HepG2 (cell line): ENCODE measurements around the gene BIRC3. TPM values are rescaled to one million over a fixed set of nuclear protein-coding genes. Genes with fewer than 3 reads are reported as not detected.

Experiments used
- ATAC-seq: fragments of 200-7000 bp; cut with Tn5 transposase; 3 replicates; pipeline ENCODE4 v1.9.1; 2020; ENCODE audit warnings: mild to moderate bottlenecking, moderate library complexity
- BruUV-seq: library from RNA; stranded (reverse); fragments of 400-500 nt; replicated peaks from 2 replicates; lab custom pipeline; 2021; lab: Mats Ljungman, UMichigan
- CTCF ChIA-PET: fragments of 300-600 bp; formaldehyde crosslinking; extraction: SDS; loops from one replicate; lab custom pipeline; 2021; ENCODE audit warnings: low total read pairs, inconsistent platforms, low intra/inter-chr PET ratio; lab: Yijun Ruan, JAX
- POLR2A ChIA-PET: fragments of 350-600 bp; sonication (Branson Sonifier 250); formaldehyde crosslinking; loops from one replicate; lab custom pipeline; 2020; ENCODE audit warnings: antibody characterized with exemption, inconsistent platforms; lab: Yijun Ruan, JAX
- DNase-seq: peaks from one replicate; pipeline ENCODE4 v3.0.0-alpha.2; 2015; ENCODE audit warnings: low spot score
- FAIRE-seq: peaks from 3 replicates; lab custom pipeline; 2011; peaks lifted over from hg19 to GRCh38; lab: Jason Lieb, UNC
- H2AFZ ChIP-seq: one replicate; pipeline ENCODE4 v1.6.1; 2011; ENCODE audit warnings: low read length, inconsistent platforms
- H3K27ac ChIP-seq: fragments of 300-600 bp; 3 replicates; pipeline ENCODE4 v1.8.0; 2011; ENCODE audit warnings: mixed run types, mild to moderate bottlenecking, mixed read lengths, low read length, inconsistent platforms; ENCODE audit not compliant: insufficient read depth; ENCODE audit errors: extremely low read length
- H3K27me3 ChIP-seq, 2 experiments: fragments of 200-600 bp in 1 of 2; 2 replicates in 1 of 2; 3 replicates in 1 of 2; pipeline versions ENCODE4 v1.6.0 to v1.8.0; 2011; ENCODE audit warnings: low read length in 2 of 2, mild to moderate bottlenecking in 2 of 2, moderate library complexity in 2 of 2, inconsistent platforms in 1 of 2; ENCODE audit not compliant: insufficient read depth in 2 of 2, control insufficient read depth in 1 of 2
- H3K36me3 ChIP-seq, 2 experiments: fragments of 200-600 bp in 1 of 2; replicated peaks in 1 of 2; 2 replicates in 1 of 2; 3 replicates in 1 of 2; pipeline versions ENCODE4 v1.5.1 to v1.8.0; 2011; ENCODE audit warnings: low read length in 2 of 2, inconsistent platforms in 1 of 2; ENCODE audit not compliant: insufficient read depth in 2 of 2, control insufficient read depth in 1 of 2
- H3K4me1 ChIP-seq: 2 replicates; pipeline ENCODE4 v1.5.1; 2012; ENCODE audit warnings: low read length, inconsistent platforms; ENCODE audit not compliant: insufficient read depth
- H3K4me2 ChIP-seq: 2 replicates; pipeline ENCODE4 v1.6.0; 2011; ENCODE audit warnings: low read depth, low read length, inconsistent platforms
- H3K4me3 ChIP-seq, 3 experiments: fragments of 200-600 bp in 1 of 3; sonication (generic), shearing (Covaris generic) in 1 of 3; replicated peaks in 1 of 3; 2 replicates each; pipeline ENCODE4 v1.5.1; 2011 to 2016; ENCODE audit warnings: low read length in 3 of 3, inconsistent platforms in 2 of 3, low read depth in 2 of 3, mild to moderate bottlenecking in 2 of 3, control low read depth in 1 of 3, mixed read lengths in 1 of 3; ENCODE audit not compliant: insufficient read depth in 1 of 3
- H3K79me2 ChIP-seq: one replicate; pipeline ENCODE4 v1.6.1; 2011; ENCODE audit warnings: low read length, inconsistent platforms; ENCODE audit not compliant: insufficient read depth
- H3K9ac ChIP-seq: 2 replicates; pipeline ENCODE4 v1.6.0; 2011; ENCODE audit warnings: mild to moderate bottlenecking, low read depth, low read length, inconsistent platforms; ENCODE audit not compliant: insufficient read depth
- H3K9me3 ChIP-seq: 2 replicates; pipeline ENCODE4 v1.5.1; 2012; ENCODE audit warnings: mild to moderate bottlenecking, low read length
- H4K20me1 ChIP-seq: 2 replicates; pipeline ENCODE4 v1.6.0; 2011; ENCODE audit warnings: inconsistent platforms, mild to moderate bottlenecking, low read length, moderate library complexity; ENCODE audit not compliant: insufficient read depth
- MBNL3 ChIP-seq: fragments of 250-450 bp; sonication (Bioruptor Pico); conservative IDR thresholded peaks from 2 replicates; pipeline ENCODE4 v1.8.0; 2022; ENCODE audit warnings: mild to moderate bottlenecking, inconsistent platforms
- NR1H2 ChIP-seq: sonication (generic); formaldehyde crosslinking; IDR thresholded peaks from 2 replicates; pipeline ENCODE4 v1.8.1; 2022; ENCODE audit warnings: low read depth, missing genetic modification reagents, borderline replicate concordance
- PAWR ChIP-seq: sonication (generic); formaldehyde crosslinking; IDR thresholded peaks from 2 replicates; pipeline ENCODE4 v1.4.0; 2020; ENCODE audit warnings: missing genetic modification reagents, mild to moderate bottlenecking, borderline replicate concordance
- TERF1 ChIP-seq: sonication (generic); formaldehyde crosslinking; IDR thresholded peaks from 2 replicates; pipeline ENCODE4 v1.8.0; 2022; ENCODE audit warnings: mild to moderate bottlenecking, missing genetic modification reagents, moderate library complexity
- ZNF501 ChIP-seq: sonication (generic); formaldehyde crosslinking; IDR thresholded peaks from 2 replicates; pipeline ENCODE4 v1.5.1; 2020; ENCODE audit warnings: mild to moderate bottlenecking, moderate library complexity, missing genetic modification reagents
- ZNF749 ChIP-seq: sonication (generic); formaldehyde crosslinking; IDR thresholded peaks from 2 replicates; pipeline ENCODE4 v1.8.0; 2022; ENCODE audit warnings: mild to moderate bottlenecking, missing genetic modification reagents, moderate library complexity, borderline replicate concordance
- WGBS: methylation state at CpG from one replicate; pipeline ENCODE4 v1.1.6; 2017; ENCODE audit warnings: low lambda C conversion rate; 5-methylcytosine and 5-hydroxymethylcytosine counted together
- in situ Hi-C: cut with HindIII; loops from 2 replicates; pipeline ENCODE4 v1.10.0; 2017; ENCODE audit warnings: low pct_unique_long_range_greater_than_20kb; ENCODE audit not compliant: extremely low pct_ligation_motif_present
- intact Hi-C: fragments of 100-400 bp; cut with micrococcal nuclease; formaldehyde crosslinking; loops from one replicate; pipeline ENCODE4 v1.10.0; 2022; ENCODE audit not compliant: unreplicated experiment
- polyA plus RNA-seq, 8 experiments: library from polyadenylated mRNA; depleted of rRNA in 3 of 8; stranded (reverse) in 7 of 8; unstranded in 1 of 8; fragments of >200 nt; fragmentation: Illumina TruSeq in 4 of 8; extraction: Trizol in 4 of 8; gene quantifications; 2 replicates each; pipeline versions ENCODE4 v1.2.1 to v1.2.3, GENCODE V29; 2011 to 2016; ENCODE audit warnings: low read depth in 4 of 8, missing spikeins in 1 of 8, mixed read lengths in 1 of 8; ENCODE audit not compliant: insufficient read depth in 1 of 8
- total RNA-seq, 5 experiments: library from RNA; depleted of rRNA; stranded (reverse); fragments of >200 nt; fragmentation: Illumina TruSeq; extraction: Trizol; gene quantifications; 2 replicates each; pipeline ENCODE4 v1.2.3, GENCODE V29; 2016; ENCODE audit warnings: low read depth in 1 of 5

The BIRC3 gene
- total and polyA plus RNA-seq, 2 of the 13 experiments (the other 11 are each of a cell fraction or from before 2014, with no cell fraction given): 0.41 to 4.2 TPM

DNA sequence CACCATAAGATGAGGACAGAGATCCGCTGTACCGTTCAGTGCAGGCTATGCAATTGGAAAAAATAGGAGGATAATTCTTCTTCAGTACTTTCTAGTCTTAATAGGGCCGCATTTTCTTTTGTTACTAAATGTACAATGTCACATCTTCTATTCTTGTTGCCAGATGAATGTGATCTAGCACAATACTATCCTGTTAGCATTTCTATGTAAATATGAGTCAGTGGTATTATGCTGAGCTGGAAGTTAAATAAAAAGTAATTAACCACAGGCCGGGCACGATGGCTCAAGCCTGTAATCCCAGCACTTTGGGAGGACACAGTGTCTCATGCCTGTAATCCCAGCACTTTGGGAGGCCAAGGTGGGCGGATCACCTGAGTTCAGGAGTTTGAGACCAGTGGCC lies 24.4 kb upstream of the BIRC3 start:
- Histone ChIP-seq H3K79me2 (no peaks in the 10 kb centered on the region), H3K36me3 (no peaks in the 10 kb centered on the region), H3K9ac (no peak overlapping the region), H3K4me1 (peaks cover 39% of the 10 kb centered on the region), H3K27me3 (no peaks in the 10 kb centered on the region), H3K9me3 (no peaks in the 10 kb centered on the region), H3K4me2 (no peak overlapping the region), H4K20me1 (no peaks in the 10 kb centered on the region), H3K4me3 (no peak overlapping the region), H2AFZ (no peak overlapping the region)
- WGBS: 73% methylated on average over 6 of the region's 6 CpGs
- ATAC-seq: no peak
- no peak for FAIRE-seq
- no TSS peak for BruUV-seq
- DNase-seq: no peak
- TF ChIP-seq MBNL3: no peak
- no peak for TF ChIP-seq NR1H2 (CRISPR knock-in tag)
- TF ChIP-seq PAWR (CRISPR knock-in tag): no peak
- no peak for TF ChIP-seq TERF1 (CRISPR knock-in tag)
- no peak for TF ChIP-seq ZNF501 (CRISPR knock-in tag)
- TF ChIP-seq ZNF749: no peak
- TF ChIP-seq, all 625 proteins: peak for 0
- POLR2A ChIA-PET: no interaction called here
- in situ Hi-C loops (no loop called here), intact Hi-C loops (no loop called here)
- H3K27ac ChIP-seq: no peak overlapping the region
- CTCF ChIA-PET: no interaction called here
